B cell (primary cell): ENCODE results near the gene APOM. TPM values are rescaled to one million over a fixed set of nuclear protein-coding genes. Genes with fewer than 3 reads are reported as not detected.

ENCODE experiments used
- ATAC-seq: fragments of 200-7000 bp; cut with Tn5 transposase; one replicate; pipeline ENCODE4 v1.10.0; 2021; ENCODE audit warnings: low read depth, mild to moderate bottlenecking, moderate number of reproducible peaks, moderate library complexity
- CTCF ChIA-PET: fragments of 350-600 bp; sonication (Branson Sonifier 250); formaldehyde crosslinking; loops from one replicate; lab custom pipeline; 2021; ENCODE audit warnings: antibody characterized with exemption, inconsistent platforms; lab: Charles Lee
- POLR2A ChIA-PET: fragments of 350-600 bp; sonication (Branson Sonifier 250); formaldehyde crosslinking; loops from one replicate; lab custom pipeline; 2021; ENCODE audit warnings: antibody characterized with exemption; lab: Charles Lee
- DNase-seq: peaks from one replicate; pipeline ENCODE4 v3.0.0; 2013
- H2AFZ ChIP-seq: 2 replicates; pipeline ENCODE4 v1.6.1; 2012; ENCODE audit warnings: mild to moderate bottlenecking, low read depth, low read length; ENCODE audit not compliant: insufficient read depth, poor library complexity, severe bottlenecking
- H3K27ac ChIP-seq, 2 donors: 1 replicate in 1 of 2; 2 replicates in 1 of 2; pipeline ENCODE4 v1.5.1; 2012 to 2013; ENCODE audit warnings: low read length in 2 of 2, mild to moderate bottlenecking in 2 of 2, moderate library complexity in 1 of 2
- H3K27me3 ChIP-seq, 4 experiments: fragments of 200-600 bp in 1 of 4; sonication (generic) in 1 of 4; replicated peaks in 1 of 4; 1 replicate in 2 of 4; 2 replicates in 2 of 4; pipeline versions ENCODE4 v1.6.1 to v1.7.0; 2013 to 2016; ENCODE audit warnings: low read length in 3 of 4, mild to moderate bottlenecking in 2 of 4, mixed read lengths in 1 of 4, moderate library complexity in 1 of 4; ENCODE audit not compliant: insufficient read depth in 4 of 4, control insufficient read depth in 3 of 4; ENCODE audit errors: control extremely low read depth in 1 of 4
- H3K36me3 ChIP-seq, 2 experiments: replicated peaks in 1 of 2; 1 replicate in 1 of 2; 2 replicates in 1 of 2; pipeline versions ENCODE4 v1.6.1 to v1.7.1; 2013; ENCODE audit warnings: low read length in 1 of 2; ENCODE audit not compliant: insufficient read depth in 2 of 2, control insufficient read depth in 1 of 2; ENCODE audit errors: control extremely low read depth in 1 of 2, extremely low read depth in 1 of 2
- H3K4me1 ChIP-seq, 2 donors: fragments of 200-600 bp in 1 of 2; sonication (generic) in 1 of 2; 1 replicate in 1 of 2; 2 replicates in 1 of 2; pipeline versions ENCODE4 v1.5.1 to v1.6.1; 2013 to 2017; ENCODE audit warnings: low read length in 2 of 2; ENCODE audit not compliant: control insufficient read depth in 2 of 2, insufficient read depth in 2 of 2
- H3K4me2 ChIP-seq: replicated peaks from 2 replicates; pipeline ENCODE3; 2012; ENCODE audit warnings: mild to moderate bottlenecking, low read depth, low read length; ENCODE audit not compliant: poor library complexity, severe bottlenecking
- H3K4me3 ChIP-seq, 5 experiments: fragments of 200-600 bp in 1 of 5; sonication (generic) in 1 of 5; 1 replicate in 3 of 5; 2 replicates in 2 of 5; pipeline versions ENCODE4 v1.5.1 to v1.7.0; 2011 to 2016; ENCODE audit warnings: low read length in 4 of 5, mild to moderate bottlenecking in 4 of 5, low read depth in 2 of 5, control low read depth in 1 of 5, moderate library complexity in 1 of 5; ENCODE audit not compliant: insufficient read depth in 1 of 5; ENCODE audit errors: control extremely low read depth in 1 of 5, extremely low read depth in 1 of 5
- H3K79me2 ChIP-seq: fragments of 200-600 bp; sonication (generic); one replicate; pipeline ENCODE4 v1.6.0; 2016; ENCODE audit warnings: low read length; ENCODE audit not compliant: control insufficient read depth, insufficient read depth
- H3K9ac ChIP-seq: fragments of 200-600 bp; sonication (generic); 2 replicates; pipeline ENCODE4 v1.6.1; 2017; ENCODE audit warnings: mild to moderate bottlenecking, low read length, moderate library complexity
- H3K9me3 ChIP-seq, 3 donors: one replicate each; pipeline versions ENCODE4 v1.6.1 to v1.7.1; 2013; ENCODE audit warnings: low read length in 2 of 3; ENCODE audit not compliant: control insufficient read depth in 2 of 3, insufficient read depth in 1 of 3; ENCODE audit errors: control extremely low read depth in 1 of 3
- H4K20me1 ChIP-seq: 2 replicates; pipeline ENCODE4 v1.6.0; 2012; ENCODE audit warnings: mild to moderate bottlenecking, low read length; ENCODE audit not compliant: insufficient read depth, control insufficient read depth, poor library complexity, severe bottlenecking
- H3K27ac Mint-ChIP-seq: one replicate; pipeline ENCODE4 v1.8.0; 2021; ENCODE audit warnings: mixed read lengths
- H3K27me3 Mint-ChIP-seq: one replicate; pipeline ENCODE4 v1.8.0; 2021; ENCODE audit warnings: mixed read lengths
- H3K4me1 Mint-ChIP-seq: one replicate; pipeline ENCODE4 v1.8.0; 2021; ENCODE audit warnings: mixed read lengths
- H3K4me3 Mint-ChIP-seq: one replicate; pipeline ENCODE4 v1.8.0; 2021; ENCODE audit warnings: mixed read lengths
- H3K9me3 Mint-ChIP-seq: one replicate; pipeline ENCODE4 v1.8.0; 2022; ENCODE audit warnings: mixed read lengths; ENCODE audit not compliant: insufficient read depth
- CTCF ChIP-seq: fragments of 200-600 bp; IDR thresholded peaks from one replicate; pipeline ENCODE4 v1.8.0; 2022; ENCODE audit warnings: antibody characterized with exemption, mild to moderate bottlenecking
- EZH2 ChIP-seq: IDR thresholded peaks from 2 replicates; pipeline ENCODE4 v1.6.1; 2012; ENCODE audit warnings: borderline replicate concordance, low read depth, mild to moderate bottlenecking, moderate library complexity, low read length; ENCODE audit not compliant: insufficient read depth, poor library complexity, severe bottlenecking
- WGBS: methylation state at CpG from one replicate; pipeline ENCODE4 v1.1.5; 2013; ENCODE audit warnings: missing lambda C conversion rate; ENCODE audit not compliant: insufficient coverage; 5-methylcytosine and 5-hydroxymethylcytosine counted together
- intact Hi-C: fragments of 100-400 bp; cut with micrococcal nuclease; formaldehyde crosslinking; loops from one replicate; pipeline ENCODE4 v1.10.0; 2022
- polyA plus RNA-seq: library from polyadenylated mRNA; depleted of rRNA; stranded (reverse); fragments of >200 nt; gene quantifications from 2 replicates; pipeline ENCODE4 v1.2.3, GENCODE V29; 2012
- total RNA-seq, 2 donors: library from RNA; stranded (reverse); fragments of 120-200 nt in 1 of 2; gene quantifications; 1 replicate in 1 of 2; 2 replicates in 1 of 2; pipeline versions ENCODE4 v1.2.3 to v1.2.4, GENCODE V29; 2013 to 2022

APOM gene
- total and polyA plus RNA-seq, 2 donors (not counting 1 experiment from before 2014, with no cell fraction given) = 3.6 to 11.6 TPM

- H3K4me2 ChIP-seq = peak overlapping the region; percentile 61
- no peaks in the 10 kb centered on the region for H3K27me3 ChIP-seq
- no peak overlapping the region for H3K9ac ChIP-seq
- DNase-seq (peak; percentile 56), ATAC-seq (no peak)
- H3K9me3 ChIP-seq = peaks cover 0 to 6% (median 0%) of the 10 kb centered on the region in 3 donors
- peak overlapping the region; percentile 70 for H2AFZ ChIP-seq
- H3K27ac Mint-ChIP-seq = peak overlapping the region; percentile 89
- H3K9me3 Mint-ChIP-seq = no peaks in the 10 kb centered on the region
- H3K4me3 ChIP-seq = peak overlapping the region in 1 of 5 experiments; percentile 8
- WGBS = 5% methylated on average over 4 of the region's 7 CpGs
- no peaks in the 10 kb centered on the region for H3K36me3 ChIP-seq
- no peaks in the 10 kb centered on the region for H4K20me1 ChIP-seq
- POLR2A ChIA-PET = interaction anchor here (0.5 to 0.9 kb wide), 2 partner anchors 19 to 24 kb away, joined by 3 to 6 read pairs; no protein-coding TSS in a partner anchor
- intact Hi-C loops = no loop called here
- peaks cover 27 to 34% of the 10 kb centered on the region in 2 donors for H3K4me1 ChIP-seq
- no peaks in the 10 kb centered on the region for H3K79me2 ChIP-seq
- H3K27me3 Mint-ChIP-seq = no peaks in the 10 kb centered on the region
- H3K27ac ChIP-seq = peak overlapping the region; percentile 26 to 68
- no peak for TF ChIP-seq EZH2
- no peak for TF ChIP-seq CTCF
- CTCF ChIA-PET = interaction anchor here (0.8 to 5.6 kb wide), 4 partner anchors 18 to 75 kb away, joined by 3 to 44 read pairs (median 6); no protein-coding TSS in a partner anchor
- H3K4me1 Mint-ChIP-seq = peaks cover 40% of the 10 kb centered on the region
- H3K4me3 Mint-ChIP-seq = peak overlapping the region; percentile 33
Measured at GRCh38 chr6:31615748-31616147, 39.9 kb upstream of the APOM start.

GRCh38 chr6:31617010-31617409 lies 38.7 kb upstream of the APOM start:
- ATAC-seq (no peak), DNase-seq (no peak)
- Mint-ChIP-seq H3K4me3 (no peak overlapping the region), H3K9me3 (no peaks in the 10 kb centered on the region), H3K27me3 (no peaks in the 10 kb centered on the region), H3K27ac (peak overlapping the region; percentile 17), H3K4me1 (peaks cover 50% of the 10 kb centered on the region)
- no peak overlapping the region for H3K4me2 ChIP-seq
- peaks cover 36 to 45% of the 10 kb centered on the region in 2 donors for H3K4me1 ChIP-seq
- ChIA-PET CTCF (interaction anchor here (1.3 to 5.6 kb wide), 4 partner anchors 8 to 70 kb away, joined by 3 to 44 read pairs (median 4); partner anchors contain the start of gene NFKBIL1), POLR2A (interaction anchor here (0.7 kb wide), 1 partner anchor 75 kb away, joined by 3 read pairs; no protein-coding TSS in a partner anchor)
- no peak for TF ChIP-seq EZH2
- no peak for TF ChIP-seq CTCF
- H3K79me2 ChIP-seq = peaks cover 12% of the 10 kb centered on the region
- H3K36me3 ChIP-seq = peaks cover 0 to 5% of the 10 kb centered on the region in 2 experiments
- 84% methylated on average over 2 of the region's 2 CpGs for WGBS
- no peak overlapping the region for H3K9ac ChIP-seq
- H2AFZ ChIP-seq = no peak overlapping the region
- H4K20me1 ChIP-seq = no peaks in the 10 kb centered on the region
- H3K27ac ChIP-seq = no peak overlapping the region
- no peaks in the 10 kb centered on the region for H3K27me3 ChIP-seq
- H3K9me3 ChIP-seq = peaks cover 0 to 6% (median 0%) of the 10 kb centered on the region in 3 donors
- intact Hi-C loops = no loop called here
- H3K4me3 ChIP-seq = no peak overlapping the region
